ENCODE data around the gene ARL14EP. TPM values are rescaled to one million over a fixed set of nuclear protein-coding genes. Genes with fewer than 3 reads are reported as not detected.

Gene ARL14EP
- total and polyA plus RNA-seq, 2 donors (not counting 3 experiments of a cell fraction or from before 2014, with no cell fraction given): 9.6 to 16.7 TPM

DNA sequence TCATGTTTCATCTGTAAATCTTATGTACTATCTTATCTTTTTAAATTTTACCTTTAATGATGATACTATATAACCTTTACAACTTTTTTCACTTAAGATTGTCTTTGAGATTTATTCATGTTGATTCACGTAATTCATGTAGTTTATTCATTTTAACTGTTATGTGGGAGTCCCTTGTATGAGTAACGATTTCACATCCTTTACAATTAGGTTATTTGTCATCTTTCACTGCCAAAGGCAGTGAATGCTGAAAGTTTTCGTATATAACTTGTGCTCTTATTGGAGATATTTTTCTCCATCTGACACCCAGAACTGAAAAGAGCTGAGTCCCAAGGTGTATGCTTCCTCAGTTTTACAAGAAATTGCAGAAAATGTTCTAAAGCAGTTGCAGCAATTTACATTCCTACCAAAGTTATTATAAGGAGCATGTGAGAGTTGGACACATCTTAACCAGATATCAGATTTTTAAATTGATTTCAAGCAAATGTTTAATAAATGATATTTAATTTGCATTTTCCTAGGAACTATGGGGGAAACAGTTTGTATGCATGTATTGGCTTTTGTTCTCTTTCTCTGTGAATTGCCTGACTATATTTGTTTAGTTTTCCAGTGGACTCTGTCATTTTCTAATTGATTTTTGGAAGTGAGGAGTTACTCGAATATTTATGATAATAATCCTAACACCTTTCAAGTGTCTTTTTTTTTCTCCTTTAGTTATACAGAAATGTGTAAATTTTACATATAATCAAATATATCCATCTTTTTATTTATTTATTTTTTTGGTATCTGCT is 6.4 kb downstream of the ARL14EP start:
- peaks cover 5 to 11% of the 10 kb centered on the region in 2 experiments for H3K36me3 ChIP-seq (ENCODE audit: control insufficient read depth in 2 of 2, extremely low read depth in 1 of 2, insufficient read depth in 2 of 2, low read length in 2 of 2)
- POLR2A ChIA-PET: no interaction called here
- peaks cover 58% of the 10 kb centered on the region for H3K79me2 ChIP-seq (ENCODE audit: control insufficient read depth, insufficient read depth, low read length)
- H3K4me1 ChIP-seq (ENCODE audit: control insufficient read depth, extremely low read depth, insufficient read depth, low read length): peaks cover 3% of the 10 kb centered on the region
- intact Hi-C loops (cut with micrococcal nuclease) (loop anchor here (10.0 kb wide), 3 partner anchors 425 to 985 kb away; no protein-coding TSS in a partner anchor), dilution Hi-C loops (cut with MboI; ENCODE audit: extremely low pct_ligation_motif_present, low sequenced_read_pairs) (no loop called here)
- H3K4me3 ChIP-seq (replicated peaks in 1 of 3; ENCODE audit: insufficient read depth in 1 of 3, low read depth in 1 of 3, low read length in 3 of 3): no peak overlapping the region
- BruUV-seq (replicated peaks): no TSS peak
- DNase-seq (ENCODE audit: low read depth, low spot score): no peak
- no peak for FAIRE-seq
- H3K9me1 ChIP-seq (replicated peaks; ENCODE audit: control insufficient read depth, extremely low read depth, insufficient read depth, low read length): no peaks in the 10 kb centered on the region
- H3K27me3 ChIP-seq (ENCODE audit: control insufficient read depth in 2 of 2, insufficient read depth in 2 of 2, low read length in 2 of 2): no peaks in the 10 kb centered on the region
- no peaks in the 10 kb centered on the region for H3K9me3 ChIP-seq (replicated peaks; ENCODE audit: control insufficient read depth, insufficient read depth, low read length)
- CTCF ChIA-PET: no interaction called here
- H4K20me1 ChIP-seq (replicated peaks; ENCODE audit: control insufficient read depth, extremely low read depth, insufficient read depth, low read length): no peaks in the 10 kb centered on the region
- no peak overlapping the region for H3K4me2 ChIP-seq (ENCODE audit: insufficient read depth, low read length)
- no peak overlapping the region for H3K27ac ChIP-seq (ENCODE audit: insufficient read depth, low read depth, low read length)
- H3K9ac ChIP-seq (replicated peaks; ENCODE audit: extremely low read depth, insufficient read depth, low read length): no peak overlapping the region
- no peak for TF ChIP-seq GATA2 (IDR thresholded peaks at IDR 0.05; ENCODE audit: insufficient read depth, insufficient read length, low read depth, low read length)
- TF ChIP-seq MYC (IDR thresholded peaks at IDR 0.05; ENCODE audit: low read depth, low read length): no peak
- H2AFZ ChIP-seq (ENCODE audit: low read depth, low read length): no peak overlapping the region

- DNase-seq (ENCODE audit: low read depth, low spot score) (no peak), FAIRE-seq (no peak)
- peaks cover 22% of the 10 kb centered on the region for H3K79me2 ChIP-seq (ENCODE audit: control insufficient read depth, insufficient read depth, low read length)
- ChIA-PET CTCF (interaction anchor here (0.7 to 2.5 kb wide), 10 partner anchors 8 to 990 kb away, joined by 3 to 10 read pairs (median 4); partner anchors contain the start of gene ARL14EP), POLR2A (interaction anchor here (1.3 kb wide), 1 partner anchor 11 kb away, joined by 6 read pairs; the partner anchor contains the start of gene ARL14EP)
- no peaks in the 10 kb centered on the region for H3K4me1 ChIP-seq (ENCODE audit: control insufficient read depth, extremely low read depth, insufficient read depth, low read length)
- H3K4me2 ChIP-seq (ENCODE audit: insufficient read depth, low read length): no peak overlapping the region
- H3K9ac ChIP-seq (replicated peaks; ENCODE audit: extremely low read depth, insufficient read depth, low read length): no peak overlapping the region
- H3K9me1 ChIP-seq (replicated peaks; ENCODE audit: control insufficient read depth, extremely low read depth, insufficient read depth, low read length): no peaks in the 10 kb centered on the region
- peaks cover 9 to 17% of the 10 kb centered on the region in 2 experiments for H3K36me3 ChIP-seq (ENCODE audit: control insufficient read depth in 2 of 2, extremely low read depth in 1 of 2, insufficient read depth in 2 of 2, low read length in 2 of 2)
- dilution Hi-C loops (cut with MboI; ENCODE audit: extremely low pct_ligation_motif_present, low sequenced_read_pairs) (no loop called here), intact Hi-C loops (cut with micrococcal nuclease) (loop anchor here (1.0 kb wide), 1 partner anchor 901 kb away; no protein-coding TSS in a partner anchor)
- TF ChIP-seq CTCF (IDR thresholded peaks at IDR 0.05; ENCODE audit: extremely low read depth in 1 of 2, insufficient read depth in 1 of 2, low read depth in 1 of 2, low read length in 2 of 2): peak in 1 of 2 donors; percentile 37
- TF ChIP-seq POLR2AphosphoS5 (IDR thresholded peaks at IDR 0.05; ENCODE audit: insufficient read depth, low read depth, low read length): no peak
- no peaks in the 10 kb centered on the region for H4K20me1 ChIP-seq (replicated peaks; ENCODE audit: control insufficient read depth, extremely low read depth, insufficient read depth, low read length)
- no peak overlapping the region for H3K27ac ChIP-seq (ENCODE audit: insufficient read depth, low read depth, low read length)
- H3K9me3 ChIP-seq (replicated peaks; ENCODE audit: control insufficient read depth, insufficient read depth, low read length): no peaks in the 10 kb centered on the region
- H2AFZ ChIP-seq (ENCODE audit: low read depth, low read length): no peak overlapping the region
- no peak overlapping the region for H3K4me3 ChIP-seq (replicated peaks in 1 of 3; ENCODE audit: insufficient read depth in 1 of 3, low read depth in 1 of 3, low read length in 3 of 3)
- no peaks in the 10 kb centered on the region for H3K27me3 ChIP-seq (ENCODE audit: control insufficient read depth in 2 of 2, insufficient read depth in 2 of 2, low read length in 2 of 2)
- BruUV-seq (replicated peaks): no TSS peak
Measured at GRCh38 chr11:30333405-30333804, 10.5 kb downstream of the ARL14EP start.
